Neuronal stem cell (in vitro differentiated cells): ENCODE measurements around the gene PLCH1.

ENCODE experiments used
- DNase-seq: peaks from one replicate; pipeline ENCODE4 v3.0.0-alpha.2; 2013; ENCODE audit warnings: low spot score
- H2AFZ ChIP-seq: one replicate; pipeline ENCODE4 v1.6.1; 2013; ENCODE audit warnings: mild to moderate bottlenecking, low read length, inconsistent platforms
- H2AK5ac ChIP-seq: 2 replicates; pipeline ENCODE4 v1.6.1; 2013; ENCODE audit warnings: low read depth, mild to moderate bottlenecking, inconsistent platforms, low read length, moderate library complexity, mixed read lengths
- H2BK120ac ChIP-seq: 2 replicates; pipeline ENCODE4 v1.6.1; 2013; ENCODE audit warnings: low read depth, mild to moderate bottlenecking, inconsistent platforms, low read length, moderate library complexity, mixed read lengths
- H2BK12ac ChIP-seq: one replicate; pipeline ENCODE4 v1.6.1; 2013; ENCODE audit warnings: low read length, inconsistent platforms
- H2BK15ac ChIP-seq: 2 replicates; pipeline ENCODE4 v1.6.1; 2013; ENCODE audit warnings: mild to moderate bottlenecking, low read length, inconsistent platforms, mixed read lengths
- H2BK5ac ChIP-seq: one replicate; pipeline ENCODE4 v1.6.1; 2013; ENCODE audit warnings: inconsistent platforms, mild to moderate bottlenecking, low read length, moderate library complexity
- H3K14ac ChIP-seq: one replicate; pipeline ENCODE4 v1.6.1; 2013; ENCODE audit warnings: low read length, inconsistent platforms
- H3K18ac ChIP-seq: 2 replicates; pipeline ENCODE4 v1.6.1; 2013; ENCODE audit warnings: low read length, inconsistent platforms
- H3K23ac ChIP-seq: 2 replicates; pipeline ENCODE4 v1.6.1; 2013; ENCODE audit warnings: low read depth, mild to moderate bottlenecking, mixed read lengths, low read length, inconsistent platforms; ENCODE audit not compliant: poor library complexity
- H3K27ac ChIP-seq: replicated peaks from 3 replicates; pipeline ENCODE4 v1.5.1; 2013; ENCODE audit warnings: low read length, inconsistent platforms
- H3K27me3 ChIP-seq, 3 experiments: 2 replicates each; pipeline ENCODE4 v1.6.1; 2013; ENCODE audit warnings: low read length in 3 of 3, mild to moderate bottlenecking in 2 of 3, inconsistent platforms in 1 of 3, low read depth in 1 of 3, mixed read lengths in 1 of 3, moderate library complexity in 1 of 3; ENCODE audit not compliant: control insufficient read depth in 3 of 3, insufficient read depth in 3 of 3
- H3K36me3 ChIP-seq, 2 donors: replicated peaks in 1 of 2; 2 replicates each; pipeline ENCODE4 v1.6.1; 2013; ENCODE audit warnings: low read length in 2 of 2; ENCODE audit not compliant: control insufficient read depth in 2 of 2, insufficient read depth in 2 of 2
- H3K4ac ChIP-seq: 2 replicates; pipeline ENCODE4 v1.6.1; 2013; ENCODE audit warnings: inconsistent platforms, mild to moderate bottlenecking, low read length, moderate library complexity
- H3K4me1 ChIP-seq, 2 donors: 1 replicate in 1 of 2; 2 replicates in 1 of 2; pipeline ENCODE4 v1.6.1; 2013; ENCODE audit warnings: low read length in 2 of 2, low read depth in 1 of 2; ENCODE audit not compliant: control insufficient read depth in 2 of 2, insufficient read depth in 1 of 2
- H3K4me2 ChIP-seq: one replicate; pipeline ENCODE4 v1.6.1; 2013; ENCODE audit warnings: mild to moderate bottlenecking, low read length, inconsistent platforms; ENCODE audit not compliant: insufficient read depth, poor library complexity, severe bottlenecking
- H3K4me3 ChIP-seq, 2 donors: 2 replicates each; pipeline ENCODE4 v1.5.1; 2013; ENCODE audit warnings: low read length in 2 of 2, mild to moderate bottlenecking in 2 of 2, inconsistent platforms in 1 of 2, moderate library complexity in 1 of 2
- H3K79me1 ChIP-seq: one replicate; pipeline ENCODE4 v1.6.1; 2013; ENCODE audit warnings: low read depth, mild to moderate bottlenecking, inconsistent platforms, low read length, moderate library complexity
- H3K9ac ChIP-seq: one replicate; pipeline ENCODE4 v1.6.1; 2013; ENCODE audit warnings: mild to moderate bottlenecking, low read depth, low read length, inconsistent platforms; ENCODE audit not compliant: poor library complexity
- H3K9me3 ChIP-seq, 2 donors: replicated peaks in 1 of 2; 2 replicates each; pipeline versions ENCODE3 to v1.6.1; 2013; ENCODE audit warnings: low read length in 2 of 2, mild to moderate bottlenecking in 2 of 2, inconsistent platforms in 1 of 2, low read depth in 1 of 2, mixed read lengths in 1 of 2, moderate library complexity in 1 of 2; ENCODE audit not compliant: control insufficient read depth in 2 of 2, insufficient read depth in 1 of 2
- H4K8ac ChIP-seq: one replicate; pipeline ENCODE4 v1.6.1; 2013; ENCODE audit warnings: low read depth, mild to moderate bottlenecking, inconsistent platforms, low read length, moderate library complexity
- H4K91ac ChIP-seq: one replicate; pipeline ENCODE4 v1.6.1; 2013; ENCODE audit warnings: low read length, low read depth, mild to moderate bottlenecking, inconsistent platforms; ENCODE audit not compliant: poor library complexity
- WGBS, 2 donors: extraction: QIAGEN DNeasy Blood & Tissue Kit; methylation state at CpG; one replicate each; pipeline ENCODE4 v1.1.7; 2013; ENCODE audit warnings: missing lambda C conversion rate in 2 of 2, mixed read lengths in 1 of 2; ENCODE audit not compliant: insufficient read length in 2 of 2, insufficient replicate concordance in 1 of 2; ENCODE audit errors: extremely low coverage in 2 of 2; 5-methylcytosine and 5-hydroxymethylcytosine counted together

The PLCH1 gene

GRCh38 chr3:155334215-155334913, 410.5 kb downstream of the PLCH1 start:
- no peak overlapping the region for H3K14ac ChIP-seq
- no peak overlapping the region for H3K4me2 ChIP-seq
- H4K8ac ChIP-seq, result no peak overlapping the region
- no peak overlapping the region for H3K4ac ChIP-seq
- no peak overlapping the region for H2BK120ac ChIP-seq
- H3K27ac ChIP-seq, result no peak overlapping the region
- WGBS, 2 donors, result no CpG with 5 or more reads among the region's 3 CpGs
- no peak overlapping the region for H2BK5ac ChIP-seq
- H3K4me1 ChIP-seq, result no peaks in the 10 kb centered on the region
- no peaks in the 10 kb centered on the region for H3K9me3 ChIP-seq
- H2BK12ac ChIP-seq, result no peak overlapping the region
- H3K4me3 ChIP-seq, result no peak overlapping the region
- no peak overlapping the region for H3K18ac ChIP-seq
- no peaks in the 10 kb centered on the region for H3K79me1 ChIP-seq
- H2AFZ ChIP-seq, result no peak overlapping the region
- H2BK15ac ChIP-seq, result no peak overlapping the region
- no peak overlapping the region for H4K91ac ChIP-seq
- no peak overlapping the region for H3K23ac ChIP-seq
- no peaks in the 10 kb centered on the region for H3K36me3 ChIP-seq
- DNase-seq, result no peak
- H3K9ac ChIP-seq, result no peak overlapping the region
- no peak overlapping the region for H2AK5ac ChIP-seq
- H3K27me3 ChIP-seq, result no peaks in the 10 kb centered on the region

DNA sequence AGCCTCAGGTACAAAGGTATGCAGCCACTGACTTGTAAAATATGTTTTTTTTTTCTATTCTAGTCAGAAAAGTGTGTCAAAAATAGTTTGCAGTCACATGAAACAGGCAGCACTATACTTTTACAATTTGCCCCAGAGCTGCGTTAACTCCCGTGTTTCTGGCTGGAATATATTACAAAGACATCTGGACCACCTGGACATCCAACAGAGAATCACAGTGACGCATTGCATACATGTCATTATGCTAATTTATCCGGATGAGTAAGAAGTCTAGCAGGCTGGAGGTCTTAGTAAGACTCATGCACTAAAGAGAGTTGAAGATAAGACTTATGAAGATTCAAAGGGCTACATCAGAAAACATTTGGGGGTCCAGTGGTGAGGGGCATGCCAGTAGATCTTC, 412.2 kb downstream of the PLCH1 start:
- no peak overlapping the region for H2BK15ac ChIP-seq
- H3K9me3 ChIP-seq, result no peaks in the 10 kb centered on the region
- H3K4me1 ChIP-seq, result no peaks in the 10 kb centered on the region
- H3K79me1 ChIP-seq, result no peaks in the 10 kb centered on the region
- no peak overlapping the region for H3K9ac ChIP-seq
- H3K18ac ChIP-seq, result no peak overlapping the region
- no peak overlapping the region for H3K23ac ChIP-seq
- H3K4me3 ChIP-seq, result no peak overlapping the region
- no peak overlapping the region for H2BK120ac ChIP-seq
- H3K36me3 ChIP-seq, result no peaks in the 10 kb centered on the region
- no peak overlapping the region for H3K4me2 ChIP-seq
- no peak overlapping the region for H3K14ac ChIP-seq
- no peak overlapping the region for H3K27ac ChIP-seq
- no peak overlapping the region for H2AFZ ChIP-seq
- H4K91ac ChIP-seq, result no peak overlapping the region
- H3K4ac ChIP-seq, result no peak overlapping the region
- H2BK5ac ChIP-seq, result no peak overlapping the region
- H2BK12ac ChIP-seq, result no peak overlapping the region
- no CpG with 5 or more reads among the region's 4 CpGs for WGBS, 2 donors
- H3K27me3 ChIP-seq, result no peaks in the 10 kb centered on the region
- no peak overlapping the region for H2AK5ac ChIP-seq
- no peak overlapping the region for H4K8ac ChIP-seq
- DNase-seq, result no peak

DNA sequence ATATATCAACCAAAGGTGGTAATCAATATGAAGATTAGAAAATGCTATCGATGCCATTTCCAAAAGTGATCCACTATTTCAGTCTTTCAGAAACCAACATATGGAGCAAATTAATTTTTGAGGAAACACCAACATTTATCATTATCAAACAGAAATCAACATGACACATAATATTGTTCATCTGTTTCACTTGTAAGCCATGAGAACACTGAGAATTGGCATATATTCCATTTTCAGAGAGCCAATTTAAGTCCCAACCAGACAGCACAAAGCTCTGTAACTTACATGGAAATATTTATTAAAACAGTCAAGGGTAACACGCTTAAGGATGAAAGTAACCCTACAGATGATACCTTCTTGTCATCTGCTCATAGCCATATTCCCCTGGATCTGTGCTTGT, 413.8 kb downstream of the PLCH1 start:
- no peak overlapping the region for H2AK5ac ChIP-seq
- no peak overlapping the region for H3K27ac ChIP-seq
- H3K27me3 ChIP-seq, result no peaks in the 10 kb centered on the region
- H3K9me3 ChIP-seq, result no peaks in the 10 kb centered on the region
- H4K91ac ChIP-seq, result no peak overlapping the region
- no peak overlapping the region for H3K18ac ChIP-seq
- H2BK120ac ChIP-seq, result no peak overlapping the region
- peaks cover 1% of the 10 kb centered on the region in 2 donors for H3K4me1 ChIP-seq
- no CpG with 5 or more reads among the region's 2 CpGs for WGBS, 2 donors
- no peak overlapping the region for H3K4me2 ChIP-seq
- H3K14ac ChIP-seq, result no peak overlapping the region
- no peak overlapping the region for H2BK12ac ChIP-seq
- H2BK15ac ChIP-seq, result no peak overlapping the region
- no peak overlapping the region for H4K8ac ChIP-seq
- no peaks in the 10 kb centered on the region for H3K79me1 ChIP-seq
- DNase-seq, result no peak
- H3K4ac ChIP-seq, result no peak overlapping the region
- H2AFZ ChIP-seq, result no peak overlapping the region
- no peak overlapping the region for H3K4me3 ChIP-seq
- no peak overlapping the region for H3K9ac ChIP-seq
- H3K36me3 ChIP-seq, result no peaks in the 10 kb centered on the region
- no peak overlapping the region for H3K23ac ChIP-seq
- no peak overlapping the region for H2BK5ac ChIP-seq

DNA sequence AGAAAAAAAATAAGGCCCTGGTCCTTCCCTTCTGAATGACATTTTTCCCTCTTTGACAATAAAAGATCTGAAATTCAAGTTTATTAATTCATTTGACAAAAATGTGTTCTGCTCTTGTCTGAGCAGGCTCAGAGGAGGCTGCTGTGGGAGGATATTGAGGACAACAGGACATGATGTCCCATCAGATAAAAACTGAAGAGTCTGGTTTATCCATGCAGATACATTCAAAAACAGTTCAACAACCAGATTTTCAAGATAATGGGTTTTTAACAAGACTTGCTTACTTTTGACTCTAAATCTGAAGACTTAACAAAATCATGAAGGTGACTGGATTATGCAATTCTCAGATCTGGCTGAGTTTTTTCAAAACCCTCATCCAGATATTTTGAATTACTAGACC, 414.5 kb downstream of the PLCH1 start:
- H3K36me3 ChIP-seq, result no peaks in the 10 kb centered on the region
- H4K8ac ChIP-seq, result no peak overlapping the region
- no peak overlapping the region for H2BK5ac ChIP-seq
- no peaks in the 10 kb centered on the region for H3K79me1 ChIP-seq
- no peak overlapping the region for H3K4ac ChIP-seq
- H3K4me3 ChIP-seq, result no peak overlapping the region
- H3K4me2 ChIP-seq, result no peak overlapping the region
- H2AFZ ChIP-seq, result no peak overlapping the region
- no peak overlapping the region for H4K91ac ChIP-seq
- no peak overlapping the region for H3K27ac ChIP-seq
- H3K9ac ChIP-seq, result no peak overlapping the region
- H3K27me3 ChIP-seq, result no peaks in the 10 kb centered on the region
- no peaks in the 10 kb centered on the region for H3K9me3 ChIP-seq
- H3K23ac ChIP-seq, result no peak overlapping the region
- H3K18ac ChIP-seq, result no peak overlapping the region
- H3K4me1 ChIP-seq, result peaks cover 1 to 2% of the 10 kb centered on the region in 2 donors
- no peak overlapping the region for H3K14ac ChIP-seq
- no peak overlapping the region for H2AK5ac ChIP-seq
- H2BK15ac ChIP-seq, result no peak overlapping the region
- no peak overlapping the region for H2BK12ac ChIP-seq
- no peak for DNase-seq
- H2BK120ac ChIP-seq, result no peak overlapping the region
